HG02623 (cell line): ENCODE results near the gene DYNC2H1.
"Not testable (repeated sequence)": the region's sequence is repeated elsewhere in the genome, so short reads cannot be mapped to it uniquely, and the experiment has no call there.

ENCODE experiments used
- ATAC-seq: cut with Tn5 transposase; IDR thresholded peaks from one replicate; pipeline ENCODE4 v1.9.1; 2021; ENCODE audit warnings: moderate library complexity; ENCODE audit not compliant: unreplicated experiment

DYNC2H1 gene

GRCh38 chr11:103358251-103358650 lies 249.0 kb downstream of the DYNC2H1 start:
- no peak for ATAC-seq

GRCh38 chr11:103359216-103359615 lies 250.0 kb downstream of the DYNC2H1 start:
- ATAC-seq, result no peak

GRCh38 chr11:103364687-103365086 lies 255.5 kb downstream of the DYNC2H1 start:
- ATAC-seq, result no peak

- ATAC-seq, result no peak
These were observed 258.4 kb downstream of the DYNC2H1 start for GRCh38 chr11:103367650-103368049.

GRCh38 chr11:103368145-103368544 lies 258.9 kb downstream of the DYNC2H1 start:
- ATAC-seq, result no peak

GRCh38 chr11:103370076-103370475 lies 260.9 kb downstream of the DYNC2H1 start:
- no peak for ATAC-seq

- no peak for ATAC-seq
These were observed 263.7 kb downstream of the DYNC2H1 start for GRCh38 chr11:103372906-103373305.

- not testable (repeated sequence) for ATAC-seq
These were observed 265.0 kb downstream of the DYNC2H1 start for GRCh38 chr11:103374227-103374626.

- no peak for ATAC-seq
These were observed 269.7 kb downstream of the DYNC2H1 start for GRCh38 chr11:103378931-103379330.

GRCh38 chr11:103380031-103380430 lies 270.8 kb downstream of the DYNC2H1 start:
- no peak for ATAC-seq

GRCh38 chr11:103384652-103385051 lies 275.4 kb downstream of the DYNC2H1 start:
- no peak for ATAC-seq

GRCh38 chr11:103395612-103396011 lies 286.4 kb downstream of the DYNC2H1 start:
- no peak for ATAC-seq

GRCh38 chr11:103396237-103396636 lies 287.0 kb downstream of the DYNC2H1 start:
- no peak for ATAC-seq

GRCh38 chr11:103397369-103397768 lies 288.1 kb downstream of the DYNC2H1 start:
- no peak for ATAC-seq

GRCh38 chr11:103398829-103399228 lies 289.6 kb downstream of the DYNC2H1 start:
- ATAC-seq, result no peak

GRCh38 chr11:103406357-103406756 lies 297.1 kb downstream of the DYNC2H1 start:
- ATAC-seq, result no peak

- ATAC-seq, result no peak
These were observed 298.4 kb downstream of the DYNC2H1 start for GRCh38 chr11:103407641-103408040.

GRCh38 chr11:103413266-103413888 lies 304.2 kb downstream of the DYNC2H1 start:
- ATAC-seq, result no peak

GRCh38 chr11:103418014-103418413 lies 308.8 kb downstream of the DYNC2H1 start:
- no peak for ATAC-seq

- no peak for ATAC-seq
These were observed 311.4 kb downstream of the DYNC2H1 start for GRCh38 chr11:103420593-103420992.

GRCh38 chr11:103433386-103434072 lies 324.3 kb downstream of the DYNC2H1 start:
- no peak for ATAC-seq

GRCh38 chr11:103434073-103434411 lies 324.8 kb downstream of the DYNC2H1 start:
- no peak for ATAC-seq
